Liver (tissue), 2 donors: ENCODE data around the gene TSHZ2.

Source experiments
- FOXA1 ChIP-seq: IDR thresholded peaks from 2 replicates; pipeline ENCODE4 v1.6.1; 2016; ENCODE audit warnings: antibody characterized with exemption
- TF ChIP-seq, protein P1 (sequence below): fragments of 150-350 bp; IDR thresholded peaks from 2 replicates; pipeline ENCODE4 v1.5.1; 2017; ENCODE audit warnings: improper control_type of control experiment, low read depth, low read length; ENCODE audit not compliant: missing input control
- donor health status: healthy.

GRCh38 chr20:53048387-53048786 is 76.2 kb downstream of the TSHZ2 start:
- TF ChIP-seq, protein P1, sequence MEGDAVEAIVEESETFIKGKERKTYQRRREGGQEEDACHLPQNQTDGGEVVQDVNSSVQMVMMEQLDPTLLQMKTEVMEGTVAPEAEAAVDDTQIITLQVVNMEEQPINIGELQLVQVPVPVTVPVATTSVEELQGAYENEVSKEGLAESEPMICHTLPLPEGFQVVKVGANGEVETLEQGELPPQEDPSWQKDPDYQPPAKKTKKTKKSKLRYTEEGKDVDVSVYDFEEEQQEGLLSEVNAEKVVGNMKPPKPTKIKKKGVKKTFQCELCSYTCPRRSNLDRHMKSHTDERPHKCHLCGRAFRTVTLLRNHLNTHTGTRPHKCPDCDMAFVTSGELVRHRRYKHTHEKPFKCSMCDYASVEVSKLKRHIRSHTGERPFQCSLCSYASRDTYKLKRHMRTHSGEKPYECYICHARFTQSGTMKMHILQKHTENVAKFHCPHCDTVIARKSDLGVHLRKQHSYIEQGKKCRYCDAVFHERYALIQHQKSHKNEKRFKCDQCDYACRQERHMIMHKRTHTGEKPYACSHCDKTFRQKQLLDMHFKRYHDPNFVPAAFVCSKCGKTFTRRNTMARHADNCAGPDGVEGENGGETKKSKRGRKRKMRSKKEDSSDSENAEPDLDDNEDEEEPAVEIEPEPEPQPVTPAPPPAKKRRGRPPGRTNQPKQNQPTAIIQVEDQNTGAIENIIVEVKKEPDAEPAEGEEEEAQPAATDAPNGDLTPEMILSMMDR: no peak
- no peak for TF ChIP-seq FOXA1
